Keratinocyte (primary cell): ENCODE measurements around the gene GABRD. TPM values are rescaled to one million over a fixed set of nuclear protein-coding genes. Genes with fewer than 3 reads are reported as not detected.

Experiments
- DNase-seq: peaks from one replicate; pipeline ENCODE4 v3.0.0-alpha.2; 2011; ENCODE audit warnings: low read depth, missing footprints, low spot score
- FAIRE-seq: peaks from 2 replicates; lab custom pipeline; 2011; peaks lifted over from hg19 to GRCh38; lab: Jason Lieb, UNC
- H2AFZ ChIP-seq: 2 replicates; pipeline ENCODE4 v1.6.0; 2012; ENCODE audit warnings: low read length, control low read depth, inconsistent platforms; ENCODE audit not compliant: control insufficient read depth
- H3K27ac ChIP-seq: 2 replicates; pipeline ENCODE4 v1.5.1; 2011; ENCODE audit warnings: low read length; ENCODE audit not compliant: control insufficient read depth, insufficient read depth
- H3K27me3 ChIP-seq: 3 replicates; pipeline ENCODE4 v1.6.0; 2011; ENCODE audit warnings: low read length; ENCODE audit not compliant: control insufficient read depth, insufficient read depth; ENCODE audit errors: extremely low read depth
- H3K36me3 ChIP-seq, 2 experiments: 2 replicates in 1 of 2; 3 replicates in 1 of 2; pipeline ENCODE4 v1.5.1; 2011; ENCODE audit warnings: low read length in 2 of 2, mild to moderate bottlenecking in 1 of 2; ENCODE audit not compliant: control insufficient read depth in 2 of 2, insufficient read depth in 2 of 2; ENCODE audit errors: extremely low read depth in 1 of 2
- H3K4me1 ChIP-seq: 3 replicates; pipeline ENCODE4 v1.5.1; 2011; ENCODE audit warnings: low read length; ENCODE audit not compliant: control insufficient read depth, insufficient read depth; ENCODE audit errors: extremely low read depth
- H3K4me2 ChIP-seq: 3 replicates; pipeline ENCODE4 v1.6.0; 2011; ENCODE audit warnings: low read depth, low read length; ENCODE audit not compliant: control insufficient read depth, insufficient read depth; ENCODE audit errors: extremely low read depth
- H3K4me3 ChIP-seq, 3 experiments: fragments of 200-600 bp in 1 of 3; sonication (generic) in 1 of 3; 2 replicates in 2 of 3; 3 replicates in 1 of 3; pipeline ENCODE4 v1.5.1; 2011 to 2016; ENCODE audit warnings: low read length in 3 of 3, mild to moderate bottlenecking in 3 of 3, control low read depth in 2 of 3, inconsistent platforms in 1 of 3, low read depth in 1 of 3, mixed read lengths in 1 of 3, mixed run types in 1 of 3, moderate library complexity in 1 of 3; ENCODE audit not compliant: control insufficient read depth in 2 of 3, insufficient read depth in 2 of 3; ENCODE audit errors: extremely low read depth in 1 of 3
- H3K79me2 ChIP-seq: 2 replicates; pipeline ENCODE4 v1.6.0; 2012; ENCODE audit warnings: low read length; ENCODE audit not compliant: control insufficient read depth, insufficient read depth
- H3K9ac ChIP-seq: 3 replicates; pipeline ENCODE4 v1.6.0; 2011; ENCODE audit warnings: low read length; ENCODE audit not compliant: control insufficient read depth, insufficient read depth; ENCODE audit errors: extremely low read depth
- H3K9me1 ChIP-seq: 3 replicates; pipeline ENCODE4 v1.6.0; 2011; ENCODE audit warnings: low read length; ENCODE audit not compliant: control insufficient read depth, insufficient read depth; ENCODE audit errors: extremely low read depth
- H3K9me3 ChIP-seq: 2 replicates; pipeline ENCODE4 v1.5.1; 2012; ENCODE audit warnings: low read depth, low read length; ENCODE audit not compliant: control insufficient read depth
- H4K20me1 ChIP-seq: 3 replicates; pipeline ENCODE4 v1.6.0; 2011; ENCODE audit warnings: low read length; ENCODE audit not compliant: control insufficient read depth, insufficient read depth; ENCODE audit errors: extremely low read depth
- CTCF ChIP-seq, 3 experiments: IDR thresholded peaks in 1 of 3; conservative IDR thresholded peaks in 1 of 3; optimal IDR thresholded peaks in 1 of 3; 2 replicates in 2 of 3; 3 replicates in 1 of 3; pipeline versions ENCODE3 to v1.5.1; 2011; ENCODE audit warnings: low read length in 3 of 3, mild to moderate bottlenecking in 3 of 3, moderate library complexity in 2 of 3, control low read depth in 1 of 3, inconsistent platforms in 1 of 3; ENCODE audit not compliant: insufficient read depth in 2 of 3; ENCODE audit errors: extremely low read depth in 1 of 3
- EZH2 ChIP-seq: IDR thresholded peaks from one replicate; pipeline ENCODE4 v1.6.1; 2012; ENCODE audit warnings: inconsistent platforms, mild to moderate bottlenecking, low read length, moderate library complexity
- dilution Hi-C: fragments of 300-500 bp; cut with MboI; formaldehyde crosslinking; loops from one replicate; pipeline ENCODE4 v1.7.0; 2020; ENCODE audit warnings: low sequenced_read_pairs; ENCODE audit not compliant: extremely low pct_ligation_motif_present
- polyA plus RNA-seq, 5 experiments: library from polyadenylated mRNA; depleted of rRNA in 3 of 5; stranded (reverse) in 3 of 5; stranded (forward) in 1 of 5; unstranded in 1 of 5; fragments of >200 nt; gene quantifications; 1 replicate in 1 of 5; 2 replicates in 3 of 5; 3 replicates in 1 of 5; pipeline versions ENCODE4 v1.2.1 to v1.2.3, GENCODE V29; 2011 to 2012; ENCODE audit warnings: missing spikeins in 2 of 5, low read depth in 1 of 5, low replicate concordance in 1 of 5

GABRD gene
- polyA plus RNA-seq, 1 donor (not counting 4 experiments of a cell fraction or from before 2014, with no cell fraction given), result not detected

GRCh38 chr1:2004856-2005255 is 14.3 kb upstream of the GABRD start:
- Histone ChIP-seq H3K9me3 (no peaks in the 10 kb centered on the region), H3K27me3 (peaks cover 32% of the 10 kb centered on the region), H3K9ac (no peak overlapping the region), H3K4me1 (no peaks in the 10 kb centered on the region), H3K4me2 (no peak overlapping the region), H3K36me3 (no peaks in the 10 kb centered on the region), H3K9me1 (no peaks in the 10 kb centered on the region), H2AFZ (no peak overlapping the region), H3K79me2 (no peaks in the 10 kb centered on the region), H3K27ac (no peak overlapping the region), H3K4me3 (no peak overlapping the region), H4K20me1 (no peaks in the 10 kb centered on the region)
- dilution Hi-C loops, result no loop called here
- TF ChIP-seq EZH2, result no peak
- no peak for TF ChIP-seq CTCF (optimal IDR thresholded peaks at IDR 0.05 in 1 of 3, IDR thresholded peaks at IDR 0.05 in 1 of 3, conservative IDR thresholded peaks at IDR 0.05 in 1 of 3; ENCODE audit: extremely low read depth in 1 of 3, insufficient read depth in 2 of 3, low read length in 3 of 3)
- DNase-seq (no peak), FAIRE-seq (no peak)

GRCh38 chr1:2009101-2010053 is 9.8 kb upstream of the GABRD start:
- dilution Hi-C loops, result no loop called here
- Histone ChIP-seq H3K4me3 (no peak overlapping the region), H3K9ac (no peak overlapping the region), H3K4me2 (no peak overlapping the region), H2AFZ (no peak overlapping the region), H3K9me3 (no peaks in the 10 kb centered on the region), H3K36me3 (no peaks in the 10 kb centered on the region), H3K79me2 (no peaks in the 10 kb centered on the region), H3K9me1 (no peaks in the 10 kb centered on the region), H3K4me1 (no peaks in the 10 kb centered on the region), H4K20me1 (no peaks in the 10 kb centered on the region), H3K27me3 (peaks cover 21% of the 10 kb centered on the region), H3K27ac (no peak overlapping the region)
- no peak for DNase-seq
- TF ChIP-seq EZH2 (no peak), CTCF (optimal IDR thresholded peaks at IDR 0.05 in 1 of 3, IDR thresholded peaks at IDR 0.05 in 1 of 3, conservative IDR thresholded peaks at IDR 0.05 in 1 of 3; ENCODE audit: extremely low read depth in 1 of 3, insufficient read depth in 2 of 3, low read length in 3 of 3) (no peak)
- no peak for FAIRE-seq
